ENCODE data around the gene CDK11B.
"Not testable (repeated sequence)": the region's sequence is repeated elsewhere in the genome, so short reads cannot be mapped to it uniquely, and the experiment has no call there.

CDK11B gene

GRCh38 chr1:1683104-1683905 is 24.5 kb upstream of the CDK11B start:
- in situ Hi-C loops (cut with MboI; ENCODE audit: low sequenced_read_pairs) = no loop called here

- in situ Hi-C loops (cut with MboI; ENCODE audit: low sequenced_read_pairs) = no loop called here
Measured at GRCh38 chr1:1680912-1681273, 22.1 kb upstream of the CDK11B start.

DNA sequence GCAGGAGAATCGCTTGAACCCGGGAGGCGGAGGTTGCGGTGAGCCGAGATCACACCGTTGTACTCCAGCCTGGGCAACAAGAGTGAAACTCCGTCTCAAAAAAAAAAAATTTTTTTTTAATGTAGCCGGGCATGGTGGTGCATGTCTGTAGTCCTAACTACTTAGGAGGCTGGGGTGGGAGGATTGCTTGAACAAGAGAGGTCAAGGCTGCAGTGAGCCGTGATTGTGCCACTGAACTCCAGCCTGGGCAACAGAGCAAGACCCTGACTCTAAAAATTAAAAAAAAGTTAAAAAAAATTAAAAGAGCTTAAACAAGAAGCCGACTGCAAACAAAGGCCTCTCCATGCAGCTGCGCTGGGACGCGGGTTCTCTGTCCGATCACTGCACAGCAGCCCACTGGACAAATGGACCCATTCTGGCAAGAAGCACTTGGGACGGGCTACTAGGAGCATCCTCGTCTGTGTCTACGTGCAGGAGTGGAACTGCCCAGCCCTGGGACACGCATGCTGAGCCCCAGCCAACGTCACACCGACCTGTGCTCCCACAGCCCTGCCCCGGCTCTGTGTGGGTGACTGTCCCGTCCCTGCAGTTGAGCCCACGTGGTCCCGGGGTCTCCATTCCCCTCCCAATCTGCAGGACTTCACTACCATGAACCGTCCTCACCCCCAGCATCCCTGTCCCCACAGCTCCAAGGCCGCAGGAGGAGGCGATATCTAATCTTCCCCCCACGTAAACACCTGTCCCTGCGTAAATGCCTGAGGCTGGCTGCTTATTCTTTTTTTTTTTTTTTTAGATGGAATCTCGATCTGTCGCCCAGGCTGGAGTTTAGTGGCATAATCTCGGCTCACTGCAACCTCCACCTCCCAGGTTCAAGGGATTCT is 21.5 kb upstream of the CDK11B start:
- in situ Hi-C loops (cut with MboI; ENCODE audit: low sequenced_read_pairs) = no loop called here

DNA sequence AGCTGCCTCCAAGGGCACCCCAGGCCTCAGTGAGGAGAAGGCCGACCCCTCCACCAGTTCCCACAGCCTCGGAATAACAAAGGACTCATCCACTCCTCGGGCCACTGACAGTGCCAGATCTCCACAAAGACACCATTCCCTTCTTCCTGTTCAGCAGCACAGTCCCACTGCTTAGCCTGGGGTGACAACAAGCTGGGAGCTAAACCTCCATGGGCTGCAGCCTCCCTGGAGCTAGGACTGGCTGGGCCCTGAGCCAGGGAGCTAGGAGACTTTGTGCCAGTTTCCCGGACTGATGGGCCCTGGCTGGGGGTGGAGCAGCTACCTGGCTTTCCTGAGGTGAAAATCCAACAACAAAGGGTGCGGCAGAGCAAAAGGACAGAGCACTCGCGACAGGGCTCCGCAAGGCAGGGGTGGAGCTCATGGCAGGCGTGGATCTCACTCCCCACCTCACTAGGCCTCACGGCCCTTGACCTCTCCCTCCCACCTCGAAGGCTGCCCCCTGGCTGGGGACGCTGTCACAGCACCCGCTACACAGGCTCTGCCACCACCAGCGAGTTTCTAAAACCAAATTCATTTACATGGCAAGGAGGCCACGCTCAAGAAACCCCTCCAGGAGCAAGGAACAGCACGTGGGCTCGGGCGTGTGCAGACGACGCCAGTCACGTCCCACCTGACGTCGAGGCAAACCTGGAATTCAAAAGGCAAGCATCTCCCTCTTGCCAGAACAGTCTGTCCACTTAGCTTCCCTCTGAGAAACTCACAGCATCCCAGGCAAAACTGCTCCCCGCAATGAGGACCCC is 20.0 kb upstream of the CDK11B start:
- in situ Hi-C loops (cut with MboI; ENCODE audit: low sequenced_read_pairs) = no loop called here

GRCh38 chr1:1677718-1678580 is 19.1 kb upstream of the CDK11B start:
- in situ Hi-C loops (cut with MboI; ENCODE audit: low sequenced_read_pairs) = no loop called here

GRCh38 chr1:1676087-1676486 is 17.3 kb upstream of the CDK11B start:
- in situ Hi-C loops (cut with MboI; ENCODE audit: low sequenced_read_pairs) = not testable (repeated sequence)

DNA sequence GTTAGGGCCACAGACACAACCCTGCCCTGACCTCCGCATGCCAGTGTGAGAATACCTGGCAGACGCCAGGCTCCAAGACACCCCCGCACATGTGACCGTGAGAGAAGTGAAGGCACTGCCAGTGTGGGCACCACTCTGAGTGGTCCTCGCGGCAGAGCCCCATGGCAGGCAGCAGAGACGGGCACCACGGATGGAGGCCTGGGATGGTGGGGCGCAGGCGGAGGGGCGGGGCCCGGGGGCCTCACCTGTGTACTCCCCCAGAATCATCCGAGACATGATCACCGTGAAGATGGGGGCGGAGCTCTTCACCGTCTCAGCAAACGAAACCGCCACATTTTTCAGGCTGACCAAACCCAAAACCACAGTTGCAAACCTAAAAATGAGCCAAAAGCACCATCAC is 16.4 kb upstream of the CDK11B start:
- in situ Hi-C loops (cut with MboI; ENCODE audit: low sequenced_read_pairs) = not testable (repeated sequence)

- in situ Hi-C loops (cut with MboI; ENCODE audit: low sequenced_read_pairs) = not testable (repeated sequence)
Measured at GRCh38 chr1:1674806-1675205, 16.0 kb upstream of the CDK11B start.

GRCh38 chr1:1672181-1672965 is 13.6 kb upstream of the CDK11B start:
- in situ Hi-C loops (cut with MboI; ENCODE audit: low sequenced_read_pairs) = no loop called here

DNA sequence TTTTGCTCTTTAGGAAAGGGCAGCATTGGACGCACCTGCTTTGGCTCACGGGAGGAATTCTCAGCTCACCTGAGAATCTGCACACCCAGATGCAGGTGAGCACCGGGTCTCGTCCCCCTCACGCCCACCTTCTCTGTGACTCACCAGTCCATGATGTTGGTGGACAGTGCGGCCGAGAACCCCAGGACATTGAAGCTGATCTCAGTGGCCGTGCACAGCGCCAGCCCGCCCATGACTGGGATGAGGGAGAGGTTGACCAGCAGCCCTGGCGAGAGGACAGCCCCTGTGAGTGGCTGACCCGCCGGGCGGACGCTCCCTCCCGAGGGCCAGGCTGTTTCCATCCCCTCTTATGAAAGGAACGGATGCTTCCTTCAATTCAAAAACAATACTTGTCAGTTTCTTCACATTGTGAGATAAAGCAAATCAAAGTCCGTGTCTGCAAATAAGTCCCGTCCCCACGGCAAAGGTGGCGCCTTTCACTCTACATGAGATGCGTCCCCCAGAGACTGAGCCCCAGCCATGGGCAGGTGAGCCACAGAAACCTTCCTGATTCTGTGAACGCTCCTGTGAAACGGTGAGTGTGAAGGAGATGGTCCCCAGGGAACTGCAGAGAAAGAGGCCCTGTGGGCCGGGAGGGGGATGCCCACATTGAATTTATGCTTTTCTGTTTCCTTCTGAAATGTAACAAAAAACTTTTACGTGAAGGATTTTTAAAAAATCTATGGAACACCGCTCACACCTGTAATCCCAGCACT is 12.7 kb upstream of the CDK11B start:
- in situ Hi-C loops (cut with MboI; ENCODE audit: low sequenced_read_pairs) = no loop called here

DNA sequence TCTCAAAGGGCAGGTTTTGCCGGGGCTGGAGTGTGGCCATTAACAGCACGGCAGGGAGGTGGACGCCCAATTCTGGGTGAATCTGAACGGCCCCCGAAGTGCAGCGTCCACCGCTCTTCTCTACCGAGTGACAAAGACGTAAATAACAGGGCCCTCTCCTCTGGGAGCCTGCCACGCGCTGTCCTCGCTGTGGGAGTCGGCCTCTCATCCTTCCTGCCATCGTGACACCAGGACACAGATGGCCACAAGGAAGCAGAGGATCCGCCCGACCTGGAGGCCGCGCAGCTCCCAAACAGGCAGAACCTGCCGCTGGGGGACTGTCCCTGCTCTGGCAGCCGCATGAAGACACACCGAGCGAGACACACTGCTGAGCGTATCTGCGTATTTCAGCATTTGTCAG is 12.1 kb upstream of the CDK11B start:
- in situ Hi-C loops (cut with MboI; ENCODE audit: low sequenced_read_pairs) = no loop called here

DNA sequence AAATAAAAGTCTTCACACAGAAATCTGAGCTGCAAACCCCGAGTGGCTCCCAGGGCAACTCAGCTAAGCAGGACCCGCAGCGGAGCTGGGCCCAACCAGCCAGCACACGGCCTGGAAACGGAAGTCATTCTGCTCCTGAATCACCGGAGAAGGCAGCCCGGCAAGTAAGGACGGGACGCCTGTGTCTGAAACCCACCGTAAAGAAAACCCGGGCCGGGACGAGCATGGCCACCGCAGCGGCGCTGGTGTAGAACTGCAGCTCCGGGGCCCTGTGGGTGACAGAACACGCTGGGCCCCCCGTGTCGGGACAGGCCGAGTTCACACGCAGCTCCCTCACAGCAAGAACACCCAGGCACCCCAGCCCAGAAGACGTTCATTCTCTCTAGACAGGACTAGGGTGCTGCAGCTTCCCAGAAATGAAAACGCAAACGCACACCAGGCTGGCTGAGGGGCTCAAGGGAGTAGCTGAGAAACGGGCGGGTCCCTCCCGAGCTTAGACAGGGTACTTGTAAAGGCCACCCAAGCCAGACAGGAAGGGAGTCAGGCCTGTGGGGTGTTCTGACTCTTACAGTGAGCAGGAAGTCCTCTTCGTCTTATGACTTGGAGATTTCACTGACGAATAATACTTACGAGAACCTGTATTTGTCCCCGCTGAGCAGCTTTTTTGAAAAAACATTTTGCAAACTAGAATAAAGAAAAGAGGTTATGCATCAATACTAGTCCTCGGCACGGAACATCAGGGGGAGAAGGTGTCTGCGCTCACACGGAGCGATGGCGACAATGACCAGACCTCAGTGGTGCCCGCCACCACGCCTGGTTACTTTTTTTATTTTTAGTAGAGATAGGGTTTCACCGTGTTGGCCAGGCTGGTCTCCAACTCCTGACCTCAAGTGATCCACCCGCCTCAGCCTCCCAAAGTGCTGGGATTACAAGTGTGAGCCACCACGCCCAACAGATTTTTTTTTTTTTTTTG is 10.9 kb upstream of the CDK11B start:
- in situ Hi-C loops (cut with MboI; ENCODE audit: low sequenced_read_pairs) = no loop called here

- in situ Hi-C loops (cut with MboI; ENCODE audit: low sequenced_read_pairs) = no loop called here
Measured at GRCh38 chr1:1666526-1666925, 7.7 kb upstream of the CDK11B start.

DNA sequence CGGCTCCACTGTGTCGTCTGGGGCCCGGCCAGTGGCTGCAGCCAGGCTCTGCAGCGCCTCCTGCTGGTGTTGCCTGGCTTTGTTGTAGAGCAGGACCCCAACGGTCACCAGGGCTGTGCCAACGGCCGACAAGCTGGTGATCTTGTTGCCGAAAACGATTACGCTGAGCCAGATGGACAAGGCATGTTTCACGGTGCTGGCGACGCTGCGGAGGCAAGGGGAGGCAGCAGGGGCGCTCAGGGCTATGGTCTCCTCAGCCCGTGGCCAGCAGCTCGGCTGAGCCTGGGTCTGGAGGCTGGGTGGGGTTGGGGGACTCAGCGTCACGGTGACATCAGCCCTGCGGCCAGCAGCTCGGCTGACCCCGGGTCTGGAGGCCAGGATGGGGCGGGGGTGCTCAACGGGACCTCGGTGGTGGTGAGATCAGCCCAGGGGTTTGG is 7.0 kb upstream of the CDK11B start:
- in situ Hi-C loops (cut with MboI; ENCODE audit: low sequenced_read_pairs) = no loop called here

DNA sequence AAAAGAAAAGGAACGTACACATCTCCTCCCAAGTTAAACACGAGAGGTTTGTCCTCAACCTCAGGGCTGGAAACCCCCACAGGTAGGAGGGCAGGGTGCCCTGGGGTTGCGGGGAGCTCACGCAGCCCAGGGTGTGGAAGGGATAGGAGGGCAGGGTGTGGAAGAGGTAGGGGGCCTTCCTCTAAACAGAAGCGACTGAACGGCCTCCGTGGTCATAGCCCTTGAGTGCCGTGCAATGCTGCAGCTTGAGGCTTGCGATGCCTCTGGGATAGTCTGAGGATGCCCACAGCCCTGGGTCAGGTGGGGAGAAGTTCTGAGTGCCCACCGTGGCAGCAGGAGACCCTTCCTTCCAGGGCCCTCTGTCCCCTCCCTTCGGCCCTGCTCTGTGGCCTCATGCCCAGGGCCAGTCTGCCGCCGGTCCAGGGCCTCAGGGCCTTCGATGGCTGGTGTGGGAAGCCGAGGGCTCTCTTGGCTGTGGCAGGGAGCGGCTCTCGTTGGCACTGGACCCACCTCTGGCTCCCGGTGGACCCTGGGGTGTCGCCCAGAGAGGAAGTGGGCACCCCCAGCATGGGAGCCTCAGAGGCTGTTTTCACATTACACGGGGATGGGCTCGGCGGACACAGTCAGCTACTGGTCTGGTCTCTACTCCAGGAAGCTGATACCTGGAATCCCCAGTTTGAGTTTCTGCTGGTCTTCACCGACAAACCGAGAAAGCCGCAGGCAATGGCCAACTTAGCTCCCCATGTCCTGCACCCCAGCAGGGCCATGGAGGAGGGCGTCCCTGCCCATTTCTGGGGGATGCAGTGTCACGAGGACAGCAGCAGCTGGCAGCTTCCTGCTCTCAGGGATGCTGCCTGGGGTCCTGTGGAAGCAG is 6.4 kb upstream of the CDK11B start:
- in situ Hi-C loops (cut with MboI; ENCODE audit: low sequenced_read_pairs) = no loop called here

DNA sequence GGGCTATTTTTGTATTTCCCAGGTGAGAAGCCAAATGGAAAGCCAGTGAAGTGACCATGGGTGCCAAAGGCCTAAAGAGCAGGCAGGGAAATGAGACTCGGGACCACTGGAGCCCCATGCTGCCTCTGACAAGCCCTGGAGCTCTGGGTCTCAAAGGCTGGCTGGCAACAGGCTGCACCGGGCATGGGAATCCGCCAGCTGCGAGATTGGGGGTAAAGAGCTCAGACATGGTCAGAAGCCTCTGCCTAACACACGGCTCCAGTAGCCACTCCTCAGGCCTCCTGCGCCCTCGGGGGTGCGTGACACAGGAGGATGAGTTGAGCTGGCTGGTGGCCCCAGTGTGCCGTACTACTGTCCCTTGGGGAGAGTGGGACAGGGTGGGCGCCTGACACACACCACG is 5.5 kb upstream of the CDK11B start:
- in situ Hi-C loops (cut with MboI; ENCODE audit: low sequenced_read_pairs) = not testable (repeated sequence)

Measured in HL-60/S4 treated with phorbol 12-myristate 13-acetate at 8.2 ng/mL for 4 days and 3 days (cell line).